ENCODE measurements around the gene GTF2A1L. TPM values are rescaled to one million over a fixed set of nuclear protein-coding genes. Genes with fewer than 3 reads are reported as not detected.

Gene GTF2A1L
- total and polyA plus RNA-seq, 4 experiments from 2014 or later = not detected

GRCh38 chr2:48626047-48626446, 8.4 kb downstream of the GTF2A1L start:
- H3K27me3 Mint-ChIP-seq = peaks cover 0 to 6% of the 10 kb centered on the region in 2 donors
- ChIA-PET POLR2A (ENCODE audit: partially characterized antibody) (no interaction called here), CTCF (ENCODE audit: partially characterized antibody) (no interaction called here)
- Histone ChIP-seq H3K9me3 (ENCODE audit: control insufficient read depth in 1 of 2, low read length in 2 of 2) (no peaks in the 10 kb centered on the region), H3K36me3 (ENCODE audit: insufficient read depth, low read length) (no peaks in the 10 kb centered on the region), H3K4me3 (ENCODE audit: low read length in 2 of 2) (no peak overlapping the region), H3K27me3 (ENCODE audit: insufficient read depth, low read length) (no peaks in the 10 kb centered on the region), H3K27ac (ENCODE audit: low read depth, low read length) (no peak overlapping the region), H3K4me1 (ENCODE audit: insufficient read depth, low read length) (no peaks in the 10 kb centered on the region)
- no peaks in the 10 kb centered on the region for H3K36me3 Mint-ChIP-seq
- no peak overlapping the region for H3K27ac Mint-ChIP-seq
- intact Hi-C loops (cut with micrococcal nuclease) = no loop called here
- peaks cover 0 to 12% (median 4%) of the 10 kb centered on the region in 8 donors for H3K9me3 Mint-ChIP-seq
- H3K4me1 Mint-ChIP-seq = no peaks in the 10 kb centered on the region
- no peak overlapping the region for H3K4me3 Mint-ChIP-seq
- DNase-seq = no peak

DNA sequence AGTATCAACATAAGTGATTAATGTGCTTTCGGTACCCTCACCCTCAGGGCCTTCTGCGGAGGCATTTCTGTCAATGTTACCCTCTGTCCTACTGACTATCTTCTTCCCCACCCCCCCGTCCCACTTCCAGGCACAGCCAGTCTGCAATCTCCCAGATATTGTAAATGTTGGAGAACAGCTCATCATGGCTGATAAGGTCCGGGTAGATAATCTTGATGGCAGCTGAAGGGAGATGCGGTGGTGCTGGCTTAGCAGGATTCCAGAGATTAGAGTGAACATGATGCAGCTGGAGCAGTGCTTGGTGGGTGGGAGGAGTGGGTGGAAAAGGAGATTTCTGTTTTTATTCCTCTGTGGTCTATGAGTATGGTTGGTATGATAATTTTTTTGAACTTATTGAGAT, 15.5 kb downstream of the GTF2A1L start:
- no peaks in the 10 kb centered on the region for H3K9me3 ChIP-seq (ENCODE audit: control insufficient read depth in 1 of 2, low read length in 2 of 2)
- ChIA-PET CTCF (ENCODE audit: partially characterized antibody) (no interaction called here), POLR2A (ENCODE audit: partially characterized antibody) (no interaction called here)
- Mint-ChIP-seq H3K4me1 (no peaks in the 10 kb centered on the region), H3K27me3 (peaks cover 4 to 17% of the 10 kb centered on the region in 2 donors), H3K4me3 (no peak overlapping the region), H3K9me3 (peaks cover 0 to 13% (median 6%) of the 10 kb centered on the region in 8 donors), H3K36me3 (no peaks in the 10 kb centered on the region), H3K27ac (no peak overlapping the region)
- H3K36me3 ChIP-seq (ENCODE audit: insufficient read depth, low read length) = no peaks in the 10 kb centered on the region
- no peak overlapping the region for H3K27ac ChIP-seq (ENCODE audit: low read depth, low read length)
- no peak for DNase-seq
- no peaks in the 10 kb centered on the region for H3K4me1 ChIP-seq (ENCODE audit: insufficient read depth, low read length)
- intact Hi-C loops (cut with micrococcal nuclease) = no loop called here
- no peak overlapping the region for H3K4me3 ChIP-seq (ENCODE audit: low read length in 2 of 2)
- no peaks in the 10 kb centered on the region for H3K27me3 ChIP-seq (ENCODE audit: insufficient read depth, low read length)

DNA sequence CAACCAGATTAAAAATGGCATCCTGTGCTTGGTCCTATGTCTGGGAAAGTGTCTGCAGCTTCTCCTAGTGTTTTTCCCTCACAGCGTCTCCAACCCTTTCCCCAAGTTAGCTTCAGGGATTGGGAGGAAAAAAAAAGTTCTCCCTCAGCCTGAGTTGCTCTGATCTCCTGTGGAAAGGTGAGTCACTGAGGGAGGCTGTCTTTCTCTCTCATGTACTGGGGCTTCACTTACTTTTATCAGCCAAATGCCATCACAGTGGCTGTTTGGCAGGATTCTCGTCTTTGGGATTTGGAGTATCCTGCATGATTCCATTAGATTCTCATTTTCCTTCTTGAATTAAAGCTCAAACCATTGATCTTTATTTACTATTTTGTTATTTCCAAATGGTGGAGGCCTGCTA, 18.1 kb downstream of the GTF2A1L start:
- no peaks in the 10 kb centered on the region for H3K36me3 Mint-ChIP-seq
- Histone ChIP-seq H3K9me3 (ENCODE audit: control insufficient read depth in 1 of 2, low read length in 2 of 2) (no peaks in the 10 kb centered on the region), H3K36me3 (ENCODE audit: insufficient read depth, low read length) (no peaks in the 10 kb centered on the region), H3K4me1 (ENCODE audit: insufficient read depth, low read length) (no peaks in the 10 kb centered on the region), H3K27me3 (ENCODE audit: insufficient read depth, low read length) (no peaks in the 10 kb centered on the region), H3K4me3 (ENCODE audit: low read length in 2 of 2) (no peak overlapping the region), H3K27ac (ENCODE audit: low read depth, low read length) (no peak overlapping the region)
- H3K27me3 Mint-ChIP-seq = peaks cover 6 to 18% of the 10 kb centered on the region in 2 donors
- ChIA-PET POLR2A (ENCODE audit: partially characterized antibody) (no interaction called here), CTCF (ENCODE audit: partially characterized antibody) (no interaction called here)
- H3K9me3 Mint-ChIP-seq = peaks cover 0 to 13% (median 6%) of the 10 kb centered on the region in 8 donors
- no peak for DNase-seq
- H3K4me3 Mint-ChIP-seq = no peak overlapping the region
- no peaks in the 10 kb centered on the region for H3K4me1 Mint-ChIP-seq
- intact Hi-C loops (cut with micrococcal nuclease) = no loop called here
- no peak overlapping the region for H3K27ac Mint-ChIP-seq

DNA sequence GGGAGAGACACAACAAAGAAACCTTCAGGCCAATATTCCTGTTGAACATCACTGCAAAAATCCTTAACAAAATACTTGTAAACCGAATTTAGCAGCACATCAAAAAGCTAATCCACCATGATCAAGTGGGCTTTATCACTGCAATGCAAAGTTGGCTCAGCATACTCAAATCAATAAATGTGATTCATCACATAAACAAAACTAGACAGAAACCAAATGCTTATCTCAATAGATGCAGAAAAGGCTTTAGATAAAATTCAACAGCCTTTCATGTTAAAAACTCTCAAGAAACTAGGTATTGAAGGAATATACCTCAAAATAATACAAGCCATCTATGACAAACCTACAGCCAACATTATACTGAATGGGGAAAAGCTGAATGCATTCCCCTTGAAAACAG, 20.6 kb downstream of the GTF2A1L start:
- peaks cover 6 to 15% of the 10 kb centered on the region in 2 donors for H3K27me3 Mint-ChIP-seq
- DNase-seq = no peak
- H3K4me3 Mint-ChIP-seq = no peak overlapping the region
- H3K36me3 Mint-ChIP-seq = no peaks in the 10 kb centered on the region
- H3K9me3 ChIP-seq (ENCODE audit: control insufficient read depth in 1 of 2, low read length in 2 of 2) = no peaks in the 10 kb centered on the region
- H3K4me3 ChIP-seq (ENCODE audit: low read length in 2 of 2) = no peak overlapping the region
- no peaks in the 10 kb centered on the region for H3K36me3 ChIP-seq (ENCODE audit: insufficient read depth, low read length)
- H3K27ac ChIP-seq (ENCODE audit: low read depth, low read length) = no peak overlapping the region
- intact Hi-C loops (cut with micrococcal nuclease) = no loop called here
- no peaks in the 10 kb centered on the region for H3K27me3 ChIP-seq (ENCODE audit: insufficient read depth, low read length)
- no peaks in the 10 kb centered on the region for H3K4me1 Mint-ChIP-seq
- ChIA-PET POLR2A (ENCODE audit: partially characterized antibody) (no interaction called here), CTCF (ENCODE audit: partially characterized antibody) (no interaction called here)
- no peak overlapping the region for H3K27ac Mint-ChIP-seq
- no peaks in the 10 kb centered on the region for H3K4me1 ChIP-seq (ENCODE audit: insufficient read depth, low read length)
- H3K9me3 Mint-ChIP-seq = peaks cover 0 to 13% (median 5%) of the 10 kb centered on the region in 8 donors

DNA sequence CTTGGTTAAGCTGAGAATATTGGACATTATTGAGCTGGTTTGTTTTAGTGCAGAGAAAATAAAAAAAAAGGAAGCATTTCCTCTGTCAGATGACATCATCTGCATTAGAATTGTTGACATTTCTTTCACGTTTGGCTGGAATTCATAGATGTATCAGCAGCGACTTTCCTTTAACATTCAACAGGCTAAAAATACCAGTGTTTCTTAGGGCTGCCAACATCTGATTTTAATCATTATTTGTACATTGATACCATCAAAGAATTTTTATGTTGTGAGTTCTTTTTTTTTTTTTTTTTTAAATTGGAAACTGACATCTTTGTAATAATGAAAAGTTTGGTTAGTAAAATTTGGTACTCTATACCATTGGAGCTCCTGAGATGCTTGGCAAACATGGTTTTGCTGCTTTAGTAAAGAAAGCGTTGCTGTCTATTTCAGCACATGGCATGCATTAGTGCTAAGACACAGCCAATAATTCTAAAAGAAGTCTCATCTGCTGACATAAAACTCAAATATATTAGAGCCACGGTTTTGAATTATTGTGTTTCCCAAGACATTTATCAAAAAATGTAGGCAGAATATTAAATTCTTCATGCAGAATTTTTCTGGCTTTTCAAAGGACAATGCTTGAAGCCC, 33.6 kb downstream of the GTF2A1L start:
- Mint-ChIP-seq H3K4me3 (no peak overlapping the region), H3K27ac (no peak overlapping the region)
- intact Hi-C loops (cut with micrococcal nuclease) = no loop called here

DNA sequence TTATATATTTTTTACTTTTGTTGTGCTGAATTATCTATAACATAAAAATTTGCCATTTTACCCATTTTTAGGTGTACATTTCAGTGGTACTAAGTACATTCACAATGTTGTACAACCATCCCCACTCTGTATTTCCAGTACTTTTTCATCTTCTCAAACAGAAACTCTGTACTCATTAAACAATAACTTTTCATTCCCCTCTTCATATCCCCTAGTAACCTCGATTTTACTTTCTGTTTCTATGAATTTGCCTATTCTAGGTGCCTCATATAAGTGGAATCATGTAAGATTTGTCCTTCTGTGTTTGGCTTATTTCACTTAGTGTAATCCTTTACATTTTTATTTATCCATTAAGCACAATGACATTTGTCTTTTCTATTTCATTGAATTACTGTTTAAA, 51.3 kb downstream of the GTF2A1L start:
- Mint-ChIP-seq H3K27ac (no peak overlapping the region), H3K4me1 (no peaks in the 10 kb centered on the region), H3K9me3 (peaks cover 0 to 3% (median 0%) of the 10 kb centered on the region in 8 donors), H3K36me3 (no peaks in the 10 kb centered on the region), H3K4me3 (no peak overlapping the region), H3K27me3 (peaks cover 4 to 17% of the 10 kb centered on the region in 2 donors)
- Histone ChIP-seq H3K9me3 (ENCODE audit: control insufficient read depth in 1 of 2, low read length in 2 of 2) (no peaks in the 10 kb centered on the region), H3K4me3 (ENCODE audit: low read length in 2 of 2) (no peak overlapping the region), H3K27me3 (ENCODE audit: insufficient read depth, low read length) (no peaks in the 10 kb centered on the region), H3K27ac (ENCODE audit: low read depth, low read length) (no peak overlapping the region), H3K4me1 (ENCODE audit: insufficient read depth, low read length) (no peaks in the 10 kb centered on the region), H3K36me3 (ENCODE audit: insufficient read depth, low read length) (no peaks in the 10 kb centered on the region)
- no peak for DNase-seq
- intact Hi-C loops (cut with micrococcal nuclease) = no loop called here
- CTCF ChIA-PET (ENCODE audit: partially characterized antibody) = no interaction called here
- POLR2A ChIA-PET (ENCODE audit: partially characterized antibody) = no interaction called here

More for the DNA sequence above, 33.6 kb downstream of the GTF2A1L start:
- H3K4me1 Mint-ChIP-seq = no peaks in the 10 kb centered on the region
- Histone ChIP-seq H3K36me3 (ENCODE audit: insufficient read depth, low read length) (no peaks in the 10 kb centered on the region), H3K27ac (ENCODE audit: low read depth, low read length) (no peak overlapping the region), H3K4me3 (ENCODE audit: low read length in 2 of 2) (no peak overlapping the region), H3K4me1 (ENCODE audit: insufficient read depth, low read length) (no peaks in the 10 kb centered on the region), H3K9me3 (ENCODE audit: control insufficient read depth in 1 of 2, low read length in 2 of 2) (no peaks in the 10 kb centered on the region), H3K27me3 (ENCODE audit: insufficient read depth, low read length) (no peaks in the 10 kb centered on the region)
- ChIA-PET POLR2A (ENCODE audit: partially characterized antibody) (no interaction called here), CTCF (ENCODE audit: partially characterized antibody) (no interaction called here)
- no peak for DNase-seq
- H3K36me3 Mint-ChIP-seq = no peaks in the 10 kb centered on the region
- H3K9me3 Mint-ChIP-seq = peaks cover 0 to 2% (median 0%) of the 10 kb centered on the region in 8 donors
- peaks cover 0 to 3% of the 10 kb centered on the region in 2 donors for H3K27me3 Mint-ChIP-seq

- Histone ChIP-seq H3K4me3 (ENCODE audit: low read length in 2 of 2) (no peak overlapping the region), H3K9me3 (ENCODE audit: control insufficient read depth in 1 of 2, low read length in 2 of 2) (no peaks in the 10 kb centered on the region), H3K4me1 (ENCODE audit: insufficient read depth, low read length) (no peaks in the 10 kb centered on the region), H3K27me3 (ENCODE audit: insufficient read depth, low read length) (no peaks in the 10 kb centered on the region), H3K36me3 (ENCODE audit: insufficient read depth, low read length) (no peaks in the 10 kb centered on the region), H3K27ac (ENCODE audit: low read depth, low read length) (no peak overlapping the region)
- ChIA-PET CTCF (ENCODE audit: partially characterized antibody) (no interaction called here), POLR2A (ENCODE audit: partially characterized antibody) (no interaction called here)
- Mint-ChIP-seq H3K4me1 (peaks cover 0 to 3% (median 0%) of the 10 kb centered on the region in 4 donors), H3K27ac (no peak overlapping the region), H3K4me3 (no peak overlapping the region), H3K36me3 (no peaks in the 10 kb centered on the region), H3K27me3 (peaks cover 4 to 13% of the 10 kb centered on the region in 2 donors), H3K9me3 (no peaks in the 10 kb centered on the region)
- no peak for DNase-seq
- intact Hi-C loops (cut with micrococcal nuclease) = no loop called here
Observed at GRCh38 chr2:48673581-48673980, 55.9 kb downstream of the GTF2A1L start.

GRCh38 chr2:48674933-48675332, 57.3 kb downstream of the GTF2A1L start:
- Histone ChIP-seq H3K36me3 (ENCODE audit: insufficient read depth, low read length) (no peaks in the 10 kb centered on the region), H3K9me3 (ENCODE audit: control insufficient read depth in 1 of 2, low read length in 2 of 2) (no peaks in the 10 kb centered on the region), H3K4me3 (ENCODE audit: low read length in 2 of 2) (no peak overlapping the region), H3K27me3 (ENCODE audit: insufficient read depth, low read length) (no peaks in the 10 kb centered on the region), H3K4me1 (ENCODE audit: insufficient read depth, low read length) (no peaks in the 10 kb centered on the region), H3K27ac (ENCODE audit: low read depth, low read length) (no peak overlapping the region)
- H3K27ac Mint-ChIP-seq = no peak overlapping the region
- H3K27me3 Mint-ChIP-seq = peaks cover 6 to 9% of the 10 kb centered on the region in 2 donors
- no peak for DNase-seq
- H3K4me3 Mint-ChIP-seq = no peak overlapping the region
- no peaks in the 10 kb centered on the region for H3K36me3 Mint-ChIP-seq
- H3K9me3 Mint-ChIP-seq = no peaks in the 10 kb centered on the region
- peaks cover 0 to 3% (median 0%) of the 10 kb centered on the region in 4 donors for H3K4me1 Mint-ChIP-seq
- CTCF ChIA-PET (ENCODE audit: partially characterized antibody) = no interaction called here
- intact Hi-C loops (cut with micrococcal nuclease) = no loop called here
- POLR2A ChIA-PET (ENCODE audit: partially characterized antibody) = no interaction called here

All from CD4-positive, alpha-beta memory T cell (primary cell).